ENCODE results near the gene TARS2.

The TARS2 gene

DNA sequence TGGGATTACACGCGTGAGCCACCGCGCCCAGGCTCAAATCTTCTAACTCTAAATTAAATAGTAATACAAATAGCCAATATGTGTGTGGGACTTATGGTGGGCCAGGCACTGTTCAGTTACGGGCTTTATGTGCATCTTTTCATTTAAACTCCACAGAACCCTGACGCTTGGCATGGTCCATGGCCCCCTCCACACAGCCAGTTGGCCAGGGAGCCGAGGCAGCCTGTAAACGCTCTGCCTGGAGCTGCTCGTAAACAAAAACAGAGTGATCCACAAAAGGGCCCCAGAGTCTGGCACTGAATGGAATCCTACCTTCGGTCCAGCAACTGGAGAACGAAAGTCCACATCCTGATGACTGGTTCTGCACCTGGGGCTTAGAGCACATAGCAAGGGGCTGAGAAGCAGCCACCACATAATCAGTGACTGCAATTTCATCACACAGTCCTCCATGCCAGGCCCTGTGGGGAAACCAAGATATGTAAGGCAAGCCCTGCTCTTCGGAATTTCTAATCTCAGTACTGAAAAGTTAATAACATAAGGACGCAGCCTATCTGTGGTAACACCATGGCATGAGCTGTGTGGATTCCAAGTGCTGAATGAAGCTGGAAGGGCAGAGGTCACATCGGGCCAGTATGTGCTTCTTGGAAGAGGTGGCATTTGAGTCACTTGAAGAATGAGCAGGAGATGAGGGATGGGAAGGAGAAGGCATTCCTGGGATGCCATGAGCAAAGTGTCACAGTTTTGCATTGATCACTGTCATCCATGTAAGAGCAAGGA, 48.5 kb downstream of the TARS2 start:
- FAIRE-seq, result no peak

DNA sequence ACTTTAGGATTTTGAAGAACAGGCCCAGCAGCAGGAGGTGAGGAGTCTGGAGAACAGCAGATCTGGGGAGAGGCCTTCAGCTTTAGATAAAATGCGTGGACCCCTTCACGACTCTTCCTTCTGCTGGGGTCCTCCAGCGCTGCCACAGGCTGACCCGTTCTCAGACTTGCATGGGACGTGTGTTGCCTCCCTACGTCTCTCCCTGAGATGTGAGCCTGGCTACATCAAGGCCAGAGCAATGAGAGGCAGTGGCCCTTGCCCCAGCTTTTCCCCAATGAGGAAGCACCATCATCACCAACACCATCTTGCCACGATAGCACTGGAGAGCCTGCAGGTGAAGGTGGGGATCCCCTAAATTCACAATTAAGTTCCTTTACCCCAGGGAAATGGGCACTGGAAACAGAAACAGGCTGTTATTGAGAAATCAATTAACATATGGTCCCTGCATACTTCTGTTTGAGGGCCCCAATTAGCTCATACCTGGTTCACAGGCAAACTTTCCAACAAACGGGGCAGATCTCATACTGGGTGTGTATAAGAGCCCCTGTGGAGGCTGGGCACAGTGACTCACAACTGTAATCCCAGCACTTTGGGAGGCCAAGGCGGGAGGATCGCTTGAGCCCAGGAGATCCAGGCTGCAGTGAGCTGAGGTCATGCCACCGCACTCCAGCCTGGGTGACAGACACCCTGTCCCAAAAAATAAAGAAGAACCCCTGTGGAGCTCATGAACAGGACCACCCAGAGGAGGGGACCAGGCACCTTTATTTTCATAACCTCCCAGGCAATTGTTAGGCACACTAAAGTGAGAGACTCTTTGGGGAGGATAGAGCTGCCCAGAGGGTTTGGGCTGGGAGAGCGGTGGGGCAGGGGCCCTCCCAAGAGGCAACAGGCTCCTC, 49.9 kb downstream of the TARS2 start:
- DNase-seq (ENCODE audit: extremely low spot score, insufficient read length, low read depth) (no peak), FAIRE-seq (no peak)

More for the DNA sequence above, 48.5 kb downstream of the TARS2 start:
- DNase-seq (ENCODE audit: extremely low spot score, insufficient read length, low read depth), result no peak

DNA sequence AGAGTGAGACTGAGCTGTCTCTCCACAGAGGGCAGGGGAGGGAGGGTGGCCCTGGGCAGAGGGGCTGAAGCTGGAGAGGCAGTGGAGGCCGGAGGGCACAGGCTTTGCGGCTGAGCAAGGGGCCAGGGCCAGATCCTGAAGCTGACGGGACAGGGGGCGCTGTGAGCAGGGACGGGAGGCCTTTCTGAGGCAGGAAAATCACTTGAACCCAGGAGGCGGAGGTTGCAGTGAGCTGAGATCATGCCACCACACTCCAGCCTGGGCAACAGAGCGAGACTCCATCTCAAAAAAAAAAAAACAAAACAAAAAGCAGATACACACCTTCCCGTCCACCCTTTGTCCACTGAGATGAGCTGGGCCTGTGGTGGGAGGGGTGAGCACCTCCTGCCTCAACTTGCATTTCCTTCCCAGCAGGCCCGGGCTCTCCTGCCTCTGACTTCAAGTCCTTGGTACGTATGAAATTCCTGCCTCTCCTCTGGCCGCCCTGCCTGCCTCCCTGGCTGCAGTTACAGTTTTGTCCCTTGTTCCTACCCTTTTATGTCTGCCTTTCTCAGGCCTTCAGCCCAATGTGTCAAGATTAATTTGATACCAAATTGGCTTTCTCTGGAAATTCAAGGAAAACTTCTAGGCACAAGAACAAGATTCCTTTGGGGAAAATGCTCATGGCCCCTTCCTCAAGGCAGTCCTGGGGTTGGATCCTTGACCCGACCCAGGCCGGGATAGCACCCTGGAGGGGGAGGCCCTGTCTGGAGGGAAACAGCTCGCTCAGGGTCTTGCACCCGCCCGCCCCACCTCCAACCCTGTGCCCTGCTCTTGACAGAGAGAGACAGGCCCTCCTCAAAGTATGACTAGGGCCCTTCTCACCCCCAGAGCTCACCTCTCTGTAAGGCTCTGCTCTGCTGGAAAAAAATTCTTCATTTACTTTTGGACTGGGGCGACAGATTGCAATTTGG, 50.8 kb downstream of the TARS2 start:
- DNase-seq (ENCODE audit: extremely low spot score, insufficient read length, low read depth) (no peak), FAIRE-seq (no peak)

DNA sequence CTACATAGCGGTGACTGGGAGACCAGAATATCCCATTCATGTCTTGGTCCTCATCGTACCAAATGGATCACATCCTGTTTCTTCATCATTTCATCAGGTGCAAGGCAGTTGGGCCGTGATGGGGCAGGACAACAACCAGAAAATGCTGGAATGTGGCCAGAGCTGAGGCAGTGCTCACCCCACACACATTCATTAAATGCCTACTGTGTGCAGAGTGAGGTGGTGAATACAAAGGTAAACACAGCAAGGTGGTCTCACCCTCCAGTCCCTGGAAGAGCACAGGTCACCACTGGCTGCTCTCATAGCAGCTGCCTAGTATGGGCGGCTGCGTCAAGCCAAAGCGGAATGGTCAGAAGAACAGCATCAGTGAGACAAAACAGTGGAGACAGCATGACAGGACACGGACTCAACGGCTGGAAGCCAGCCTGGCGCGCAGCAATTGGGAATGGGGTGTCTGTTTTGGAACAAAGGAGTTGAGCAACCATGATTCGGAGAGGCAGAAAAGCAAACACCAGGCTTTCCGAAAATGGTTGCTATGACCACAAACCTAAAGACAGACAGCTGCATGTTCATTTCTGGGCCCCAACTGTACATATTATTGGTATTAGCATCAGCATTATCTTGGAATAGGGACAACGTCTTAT, 56.4 kb downstream of the TARS2 start:
- no peak for FAIRE-seq
- no peak for DNase-seq (ENCODE audit: extremely low spot score, insufficient read length, low read depth)

DNA sequence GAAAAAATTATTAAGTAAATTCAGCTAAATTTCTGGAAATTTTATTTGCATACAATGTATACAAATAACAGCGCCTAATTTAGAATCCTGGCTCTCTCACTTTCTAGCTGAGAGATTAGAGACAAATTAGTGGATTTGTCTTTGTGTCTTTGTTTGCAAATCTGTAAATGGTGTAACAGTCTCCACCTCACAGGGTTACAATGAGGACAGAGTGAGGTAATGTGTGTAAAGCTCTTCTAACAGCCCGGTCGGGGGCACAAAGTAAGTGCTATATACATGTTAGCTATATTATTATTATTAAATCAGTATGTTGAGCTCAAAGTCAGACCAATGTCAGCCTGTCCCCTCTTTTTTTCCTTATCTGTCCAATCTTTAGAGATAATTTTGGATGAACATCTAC, 57.0 kb downstream of the TARS2 start:
- DNase-seq (ENCODE audit: extremely low spot score, insufficient read length, low read depth) (no peak), FAIRE-seq (no peak)

DNA sequence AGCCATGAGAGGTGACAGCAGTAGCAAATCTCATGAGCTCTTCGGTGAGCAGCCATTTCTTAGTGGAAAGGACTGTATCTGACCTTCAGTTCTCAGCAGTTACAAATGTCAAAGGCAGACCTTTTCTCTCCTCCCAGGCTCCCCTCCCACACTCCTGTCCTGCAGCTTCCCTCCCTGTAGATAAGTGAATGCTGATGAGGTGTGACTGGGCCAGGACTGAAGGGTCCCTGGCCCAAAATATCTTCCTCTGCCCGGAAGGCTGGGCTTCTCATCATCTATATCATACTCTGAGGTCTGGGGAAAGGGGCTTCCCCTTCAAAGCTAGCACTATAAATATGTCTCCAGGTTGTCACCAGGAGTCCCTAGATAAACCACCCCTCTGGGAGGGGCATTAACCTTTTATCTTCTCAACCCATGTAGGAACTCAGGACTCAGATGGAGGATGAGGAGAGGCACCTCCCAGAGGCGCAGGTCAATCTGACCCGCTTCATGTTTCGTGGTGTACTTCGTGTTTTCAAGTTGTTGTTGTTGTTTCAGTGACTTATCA, 58.3 kb downstream of the TARS2 start:
- FAIRE-seq, result no peak
- DNase-seq (ENCODE audit: extremely low spot score, insufficient read length, low read depth), result no peak

DNA sequence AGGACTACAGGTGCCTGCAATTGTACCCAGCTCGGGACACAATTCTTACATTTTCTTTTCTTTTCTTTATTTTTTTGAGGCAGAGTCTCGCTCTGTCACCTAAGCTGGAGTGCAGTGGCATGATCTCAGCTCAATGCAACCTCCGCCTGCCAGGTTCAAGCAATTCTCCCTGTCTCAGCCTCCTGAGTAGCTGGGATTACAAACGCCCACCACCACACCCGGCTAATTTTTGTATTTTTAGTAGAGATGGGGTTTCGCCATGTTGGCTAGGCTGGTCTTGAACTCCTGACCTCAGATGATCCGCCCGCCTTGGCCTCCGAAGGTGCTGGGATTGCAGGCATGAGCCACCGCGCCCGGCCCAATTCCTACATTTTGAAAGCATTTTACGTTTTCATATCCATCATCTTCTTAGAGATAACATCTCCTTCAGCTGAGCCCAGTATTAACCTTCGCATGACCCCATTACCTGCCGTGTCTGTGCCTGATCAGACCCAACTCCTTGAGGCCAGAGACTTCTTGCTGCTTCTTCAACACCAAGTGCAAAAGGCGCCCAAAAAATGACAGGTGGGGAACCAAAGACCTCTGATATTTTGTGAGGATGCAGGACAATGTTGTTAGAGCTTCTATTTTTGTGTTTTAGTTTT, 59.2 kb downstream of the TARS2 start:
- DNase-seq (ENCODE audit: extremely low spot score, insufficient read length, low read depth) (no peak), FAIRE-seq (no peak)

DNA sequence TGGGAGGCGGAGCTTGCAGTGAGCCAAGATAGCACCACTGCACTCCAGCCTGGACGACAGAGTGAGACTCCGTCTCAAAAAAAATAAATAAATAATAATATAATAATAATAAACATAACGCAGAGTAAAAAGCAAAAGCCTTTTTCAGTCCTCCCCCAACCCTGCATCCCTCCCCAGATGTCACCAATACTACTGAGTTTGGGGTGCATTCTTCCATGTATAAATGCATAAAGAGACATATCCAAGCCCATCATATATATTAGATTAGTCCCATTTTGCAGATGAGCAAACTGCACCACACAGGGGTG, 61.1 kb downstream of the TARS2 start:
- no peak for FAIRE-seq
- no peak for DNase-seq (ENCODE audit: extremely low spot score, insufficient read length, low read depth)

DNA sequence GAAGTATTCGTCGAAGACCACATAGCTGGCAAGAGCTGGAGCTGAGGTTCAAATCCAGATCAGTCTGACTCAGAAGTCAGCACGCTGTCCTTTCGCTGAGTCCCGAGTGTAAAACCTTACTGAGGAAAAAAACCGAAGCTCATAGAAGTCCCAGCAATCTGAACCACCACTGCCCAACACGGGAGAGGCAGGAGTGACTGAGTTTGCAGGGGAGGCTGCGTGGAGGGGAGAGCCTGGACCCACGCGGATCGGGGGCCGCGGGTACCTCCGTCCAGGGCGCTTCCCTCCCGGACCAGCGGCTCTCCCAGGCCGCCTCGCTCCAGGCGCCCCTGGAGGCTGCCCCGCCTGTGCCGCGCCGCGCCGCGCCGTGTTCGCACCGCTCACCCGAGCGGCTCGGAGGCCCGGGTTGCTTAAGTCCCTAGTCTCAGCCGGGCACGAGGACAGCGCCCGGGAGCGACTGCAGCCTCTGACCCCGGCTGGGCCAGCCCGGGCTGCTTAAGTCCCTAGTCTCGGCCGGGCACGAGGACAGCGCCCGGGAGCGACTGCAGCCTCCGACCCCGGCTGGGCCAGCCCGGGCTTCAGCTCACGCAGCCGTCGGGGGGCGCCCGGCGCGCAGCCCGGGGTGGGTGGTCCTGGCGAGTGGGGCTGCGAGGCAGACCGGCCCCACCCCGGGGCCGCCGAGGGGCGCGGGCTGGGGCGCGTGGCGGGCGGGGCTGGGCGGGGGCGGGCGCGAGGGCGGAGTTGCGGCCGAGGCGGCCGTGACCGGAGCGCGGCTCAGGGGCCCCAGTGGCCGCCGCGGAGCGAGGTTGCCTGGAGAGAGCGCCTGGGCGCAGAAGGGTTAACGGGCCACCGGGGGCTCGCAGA, 61.6 kb downstream of the TARS2 start, which contains the start of gene ADAMTSL4:
ADAMTSL4 (plus strand) TSS at position 777 of the 864 bp plus-strand sequence. CDS start 2,881 bp downstream, outside the sequence.
- no peak for DNase-seq (ENCODE audit: extremely low spot score, insufficient read length, low read depth)
- FAIRE-seq, result no peak

DNA sequence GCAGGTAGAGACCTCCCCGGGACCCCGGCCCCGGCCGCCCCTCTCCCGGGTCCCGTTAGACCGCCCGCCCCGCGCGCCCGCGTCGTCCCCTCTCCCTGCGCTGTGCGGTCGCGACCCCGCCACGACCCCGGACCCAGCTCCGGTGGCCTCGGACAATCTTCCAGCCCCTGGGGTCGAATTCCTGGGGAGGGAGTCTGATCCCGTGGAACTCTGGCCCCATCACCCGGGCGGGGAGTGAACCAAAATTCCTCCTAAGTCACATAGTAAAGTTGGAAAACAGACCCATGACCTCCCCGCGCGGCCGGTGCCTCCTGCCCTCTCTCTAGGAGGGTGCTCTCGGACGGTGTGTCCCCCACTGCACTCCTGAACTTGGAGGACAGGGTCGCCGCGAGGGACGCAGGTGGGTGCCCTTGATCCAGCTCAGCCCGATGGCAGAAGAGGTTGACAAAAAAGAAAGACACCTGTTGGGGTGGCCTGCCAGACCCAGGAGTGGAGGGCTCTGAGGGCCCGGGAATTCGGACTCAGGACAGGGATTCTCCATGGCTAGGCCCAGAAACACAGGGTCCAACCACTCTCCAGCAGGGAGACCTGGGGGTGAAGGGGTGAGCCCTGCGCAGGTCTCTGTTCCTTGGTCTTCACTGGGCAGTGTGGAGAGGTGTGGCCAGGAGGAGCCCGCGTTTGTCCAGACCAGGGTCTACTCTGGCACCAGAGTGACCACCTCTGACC, 62.4 kb downstream of the TARS2 start:
- no peak for FAIRE-seq
- no peak for DNase-seq (ENCODE audit: extremely low spot score, insufficient read length, low read depth)

DNA sequence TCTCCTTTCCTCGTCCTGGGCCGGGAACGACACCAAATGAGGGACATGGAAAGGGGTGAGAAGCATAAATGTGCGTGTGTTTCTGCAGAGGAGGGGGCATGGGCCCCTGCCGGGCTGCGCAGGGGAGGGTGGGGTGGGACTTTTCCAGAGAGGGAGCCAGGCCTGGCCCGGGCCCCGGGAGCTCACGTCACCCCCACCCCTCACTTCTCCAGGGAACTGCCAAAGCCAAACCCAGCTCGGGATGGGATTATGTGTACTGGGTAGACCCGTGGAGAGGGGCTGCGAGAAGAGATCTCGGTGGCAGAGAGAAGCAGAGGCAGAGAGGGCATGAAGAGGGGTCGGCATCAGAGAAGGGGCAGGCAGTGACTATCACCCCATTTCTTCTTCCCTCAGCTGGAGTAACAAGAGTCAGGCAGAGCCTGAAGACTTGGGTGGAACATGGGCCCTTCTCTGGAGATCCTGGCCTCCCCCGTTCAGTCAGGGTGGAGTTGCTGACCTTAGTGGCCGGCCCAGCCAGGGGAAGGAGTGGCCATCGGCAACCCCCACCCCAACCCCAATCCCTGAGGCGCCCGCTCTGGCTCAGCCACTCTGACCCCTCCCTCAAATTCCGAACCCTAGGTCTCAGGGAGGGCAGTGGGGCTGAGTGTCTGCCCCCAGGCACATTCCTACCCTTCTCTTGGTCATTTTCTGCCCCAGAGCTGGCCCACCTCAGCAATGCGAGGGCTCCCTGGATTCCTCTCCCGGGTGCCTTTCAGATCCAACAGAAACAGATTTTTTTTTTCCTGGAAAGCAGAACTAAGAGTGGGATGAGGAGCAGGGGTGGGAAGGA, 63.2 kb downstream of the TARS2 start:
- DNase-seq (ENCODE audit: extremely low spot score, insufficient read length, low read depth), result no peak
- no peak for FAIRE-seq

DNA sequence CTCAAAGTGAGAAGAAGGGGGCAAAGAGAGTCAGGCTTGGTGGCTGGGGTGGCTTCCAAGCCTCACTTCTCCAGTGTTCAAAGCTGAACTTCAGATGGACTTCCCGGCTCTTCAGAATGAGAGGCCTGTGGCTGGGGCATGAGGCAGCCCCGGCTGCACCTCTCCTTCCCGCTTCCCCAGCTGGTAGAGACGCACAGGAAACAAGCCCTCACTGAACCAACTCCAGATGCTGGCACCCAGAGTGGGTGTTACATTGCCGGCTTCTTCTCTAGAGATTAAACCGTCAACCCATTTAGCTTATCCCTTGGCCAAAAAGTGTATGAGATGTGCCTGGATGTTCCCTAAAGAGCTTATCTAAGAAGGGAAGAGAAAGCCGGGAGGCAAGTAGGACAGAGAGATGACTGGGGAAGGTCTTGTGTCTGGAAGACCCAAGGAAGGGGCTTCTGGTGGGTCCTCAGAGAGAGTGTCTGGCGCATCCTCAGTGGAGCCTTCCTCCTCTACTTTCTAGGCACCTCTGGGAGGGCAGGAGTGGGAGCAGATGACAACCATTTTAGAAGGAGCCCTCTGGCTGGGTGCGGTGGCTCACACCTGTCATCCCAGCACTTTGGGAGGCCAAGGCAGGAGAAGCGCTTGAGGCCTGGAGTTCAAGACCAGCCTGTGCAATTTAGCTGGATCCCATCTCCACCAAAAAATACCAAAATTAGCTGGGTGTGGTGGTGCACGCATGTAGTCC, 64.0 kb downstream of the TARS2 start:
- DNase-seq (ENCODE audit: extremely low spot score, insufficient read length, low read depth), result no peak
- FAIRE-seq, result no peak

DNA sequence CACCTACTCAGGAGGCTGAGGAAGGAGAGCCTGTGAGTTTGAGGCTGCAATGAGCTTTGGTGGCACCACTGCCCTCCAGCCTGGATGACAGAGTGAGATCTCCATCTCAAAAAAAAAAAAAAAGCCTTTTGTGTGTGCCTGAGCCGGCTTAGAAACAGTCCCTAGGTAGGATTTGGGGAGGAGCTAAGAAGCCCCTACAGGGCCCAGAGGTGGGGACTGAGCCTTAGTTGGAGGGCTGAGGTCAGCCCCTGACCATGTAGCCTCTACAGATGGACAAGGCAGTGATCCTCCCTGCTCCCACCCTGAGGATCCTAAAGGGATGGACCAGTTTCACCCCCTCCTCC, 64.5 kb downstream of the TARS2 start:
- no peak for DNase-seq (ENCODE audit: extremely low spot score, insufficient read length, low read depth)
- no peak for FAIRE-seq

DNA sequence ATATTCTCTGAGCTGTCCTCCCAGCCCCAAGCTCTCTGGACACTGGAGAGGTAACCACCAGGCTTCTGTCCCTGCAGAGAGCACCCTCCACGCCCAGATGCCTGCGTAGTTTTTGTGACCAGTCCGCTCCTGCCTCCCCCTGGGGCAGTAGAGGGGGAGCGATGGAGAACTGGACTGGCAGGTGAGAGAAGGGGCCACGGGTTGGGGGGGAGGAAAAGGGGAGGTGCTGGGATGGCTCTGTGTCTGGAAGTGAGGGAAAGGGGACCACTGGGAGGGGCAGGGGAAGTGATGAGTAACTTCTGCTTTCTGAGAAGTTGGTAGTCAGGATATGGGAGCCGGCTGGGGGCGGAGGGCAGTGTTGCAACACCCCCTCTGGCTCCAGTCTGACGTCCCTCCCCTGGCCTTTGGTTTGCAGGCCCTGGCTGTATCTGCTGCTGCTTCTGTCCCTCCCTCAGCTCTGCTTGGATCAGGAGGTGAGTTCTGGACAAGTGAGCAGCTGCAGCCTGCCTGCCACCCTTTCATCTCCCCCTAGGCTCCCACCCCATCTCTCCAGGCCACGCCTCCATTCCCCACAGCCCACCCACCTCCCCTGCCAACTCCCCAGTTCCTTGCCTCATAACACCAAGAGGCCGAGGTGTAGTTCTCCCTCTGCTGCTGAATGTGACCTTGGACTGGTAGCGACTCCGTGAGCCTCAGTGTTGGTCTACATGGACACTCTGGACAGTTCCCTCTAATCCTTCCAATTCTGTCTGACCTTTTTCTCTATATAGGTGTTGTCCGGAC, 65.1 kb downstream of the TARS2 start:
- no peak for DNase-seq (ENCODE audit: extremely low spot score, insufficient read length, low read depth)
- no peak for FAIRE-seq

DNA sequence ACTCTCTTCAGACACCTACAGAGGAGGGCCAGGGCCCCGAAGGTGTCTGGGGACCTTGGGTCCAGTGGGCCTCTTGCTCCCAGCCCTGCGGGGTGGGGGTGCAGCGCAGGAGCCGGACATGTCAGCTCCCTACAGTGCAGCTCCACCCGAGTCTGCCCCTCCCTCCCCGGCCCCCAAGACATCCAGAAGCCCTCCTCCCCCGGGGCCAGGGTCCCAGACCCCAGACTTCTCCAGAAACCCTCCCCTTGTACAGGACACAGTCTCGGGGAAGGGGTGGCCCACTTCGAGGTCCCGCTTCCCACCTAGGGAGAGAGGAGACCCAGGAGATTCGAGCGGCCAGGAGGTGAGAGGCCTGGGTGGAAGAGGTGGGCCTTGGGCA, 65.7 kb downstream of the TARS2 start:
- FAIRE-seq (no peak), DNase-seq (ENCODE audit: extremely low spot score, insufficient read length, low read depth) (no peak)

All from GM18507 (cell line).